Smooth muscle cell (in vitro differentiated cells): Measurements from ENCODE around the gene SEC62. TPM values are rescaled to one million over a fixed set of nuclear protein-coding genes. Genes with fewer than 3 reads are reported as not detected.

Experiments used
- DNase-seq: peaks from one replicate; lab custom pipeline; 2025; ENCODE audit not compliant: unreplicated experiment; lab: John Stamatoyannopoulos, UW
- H2AFZ ChIP-seq: fragments of 200-600 bp; sonication (generic); 2 replicates; pipeline ENCODE4 v1.6.0; 2016; ENCODE audit warnings: antibody characterized with exemption, low read depth, mild to moderate bottlenecking
- H3F3A ChIP-seq: fragments of 200-600 bp; sonication (generic); 2 replicates; pipeline ENCODE4 v1.6.0; 2017; ENCODE audit warnings: antibody characterized with exemption, low read depth
- H3K27ac ChIP-seq: fragments of 200-600 bp; sonication (generic); 2 replicates; pipeline ENCODE4 v1.5.1; 2016; ENCODE audit warnings: low read depth, mild to moderate bottlenecking
- H3K27me3 ChIP-seq: fragments of 200-600 bp; sonication (generic); 2 replicates; pipeline ENCODE4 v1.6.1; 2016; ENCODE audit warnings: low read depth, mild to moderate bottlenecking
- H3K36me3 ChIP-seq: fragments of 200-600 bp; sonication (generic); 2 replicates; pipeline ENCODE4 v1.5.1; 2016; ENCODE audit warnings: low read depth
- H3K4me1 ChIP-seq: fragments of 200-600 bp; sonication (generic); 2 replicates; pipeline ENCODE4 v1.5.1; 2016; ENCODE audit warnings: low read depth
- H3K4me2 ChIP-seq: fragments of 200-600 bp; sonication (generic); 2 replicates; pipeline ENCODE4 v1.6.0; 2016; ENCODE audit warnings: mild to moderate bottlenecking
- H3K4me3 ChIP-seq: fragments of 200-600 bp; sonication (generic); 2 replicates; pipeline ENCODE4 v1.5.1; 2016; ENCODE audit warnings: mild to moderate bottlenecking
- H3K79me2 ChIP-seq: fragments of 200-600 bp; sonication (generic); 2 replicates; pipeline ENCODE4 v1.6.0; 2016; ENCODE audit warnings: low read depth, mild to moderate bottlenecking
- H3K9ac ChIP-seq: fragments of 200-600 bp; sonication (generic); 2 replicates; pipeline ENCODE4 v1.6.0; 2016; ENCODE audit warnings: low read depth
- H3K9me3 ChIP-seq: fragments of 200-600 bp; sonication (generic); replicated peaks from 2 replicates; pipeline ENCODE4 v1.5.1; 2016; ENCODE audit warnings: low read depth
- H4K20me1 ChIP-seq: fragments of 200-600 bp; sonication (generic); 2 replicates; pipeline ENCODE4 v1.6.0; 2016; ENCODE audit warnings: low read depth
- CTCF ChIP-seq: fragments of 200-600 bp; sonication (generic); IDR thresholded peaks from 2 replicates; pipeline ENCODE4 v1.5.1; 2017; ENCODE audit warnings: borderline replicate concordance, mild to moderate bottlenecking, antibody characterized with exemption; ENCODE audit not compliant: insufficient read depth, poor library complexity, severe bottlenecking
- WGBS: methylation state at CpG from one replicate; pipeline ENCODE4 v1.1.7; 2016; ENCODE audit warnings: low lambda C conversion rate; 5-methylcytosine and 5-hydroxymethylcytosine counted together
- polyA plus RNA-seq: library from polyadenylated mRNA; unstranded; fragments of >200 nt; fragmentation: Nextera tagmentation; extraction: Ambion mirVana; gene quantifications from 2 replicates; pipeline ENCODE4 v1.2.1, GENCODE V29; 2016
- total RNA-seq: library from RNA; depleted of rRNA; stranded (reverse); fragments of >200 nt; gene quantifications from 2 replicates; pipeline ENCODE4 v1.2.3, GENCODE V29; 2014

The SEC62 gene
- total and polyA plus RNA-seq, 2 experiments from 2014 or later: 41.0 to 125 TPM

DNA sequence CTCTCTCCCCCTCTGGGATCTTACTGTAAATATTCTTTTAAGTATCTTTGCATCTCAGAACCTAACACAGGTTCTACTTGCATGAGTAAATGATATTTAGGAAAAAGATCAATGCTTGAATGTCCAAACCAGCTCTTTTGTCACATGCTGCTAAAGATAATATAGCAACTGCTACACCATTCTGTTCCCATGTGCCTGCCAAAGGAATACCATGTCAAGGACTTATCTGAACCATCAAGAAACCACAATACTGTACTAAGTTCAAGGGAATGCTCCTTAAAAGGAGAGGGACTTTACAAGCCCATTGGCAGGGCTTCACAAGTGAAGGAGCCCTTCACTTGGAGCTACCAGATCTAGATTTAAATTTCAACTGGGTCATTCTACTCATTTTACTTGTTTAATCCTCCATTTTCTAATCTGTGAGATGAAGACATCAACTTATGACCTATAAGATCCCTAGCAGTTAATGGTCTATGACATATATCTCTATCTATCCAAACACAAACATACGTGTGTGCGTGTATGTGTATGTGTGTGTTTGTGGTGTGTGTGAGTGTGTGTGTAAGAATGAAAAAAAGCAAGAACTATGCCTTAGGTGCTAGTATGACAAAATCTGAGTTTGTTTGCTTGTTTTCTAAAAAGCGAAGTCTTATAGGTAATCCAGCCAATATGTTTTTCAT is 13.0 kb upstream of the SEC62 start:
- Histone ChIP-seq H3K4me2 (no peak overlapping the region), H3K27me3 (no peaks in the 10 kb centered on the region), H3K36me3 (no peaks in the 10 kb centered on the region), H4K20me1 (no peaks in the 10 kb centered on the region), H3F3A (peaks cover 4% of the 10 kb centered on the region), H3K9ac (no peak overlapping the region), H3K9me3 (no peaks in the 10 kb centered on the region), H2AFZ (no peak overlapping the region), H3K4me1 (no peaks in the 10 kb centered on the region), H3K4me3 (no peak overlapping the region), H3K79me2 (no peaks in the 10 kb centered on the region), H3K27ac (no peak overlapping the region)
- no peak for DNase-seq
- WGBS: 96% methylated on average over 3 of the region's 3 CpGs
- TF ChIP-seq CTCF: no peak

DNA sequence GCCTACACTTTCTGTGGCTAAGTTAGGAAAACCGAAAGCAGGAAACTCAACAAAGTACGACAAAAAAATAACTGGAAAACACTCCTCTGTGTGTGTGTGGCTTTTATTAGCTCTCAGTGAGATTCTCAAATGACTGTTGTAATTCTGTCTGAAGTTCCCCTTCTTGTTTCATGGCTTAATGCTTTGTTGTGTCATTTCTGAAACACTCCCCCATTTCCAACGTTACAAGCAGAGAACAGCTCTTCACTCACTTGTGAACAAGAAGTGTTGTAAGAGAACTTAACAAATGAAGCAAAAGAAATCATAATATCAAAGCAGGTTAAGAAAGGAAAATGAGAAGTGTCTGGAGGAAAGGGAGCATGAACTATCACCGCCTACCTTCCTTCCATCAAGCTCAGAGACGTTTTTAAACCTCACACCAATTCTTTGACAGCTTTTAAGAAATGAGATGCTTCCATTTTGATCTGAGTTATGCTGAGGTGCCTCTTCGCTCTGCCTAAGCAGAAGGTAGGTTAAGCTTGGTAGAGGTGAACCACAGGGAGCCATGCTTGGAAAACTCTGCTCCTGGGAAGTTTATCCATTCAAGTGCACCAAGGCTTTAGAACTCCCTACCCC is 12.4 kb upstream of the SEC62 start:
- Histone ChIP-seq H3K36me3 (no peaks in the 10 kb centered on the region), H3F3A (no peaks in the 10 kb centered on the region), H3K27ac (no peak overlapping the region), H3K9ac (no peak overlapping the region), H2AFZ (no peak overlapping the region), H3K4me1 (no peaks in the 10 kb centered on the region), H4K20me1 (no peaks in the 10 kb centered on the region), H3K79me2 (no peaks in the 10 kb centered on the region), H3K4me3 (no peak overlapping the region), H3K9me3 (no peaks in the 10 kb centered on the region), H3K27me3 (no peaks in the 10 kb centered on the region), H3K4me2 (no peak overlapping the region)
- no peak for TF ChIP-seq CTCF
- DNase-seq: no peak
- 74% methylated on average over 6 of the region's 6 CpGs for WGBS

DNA sequence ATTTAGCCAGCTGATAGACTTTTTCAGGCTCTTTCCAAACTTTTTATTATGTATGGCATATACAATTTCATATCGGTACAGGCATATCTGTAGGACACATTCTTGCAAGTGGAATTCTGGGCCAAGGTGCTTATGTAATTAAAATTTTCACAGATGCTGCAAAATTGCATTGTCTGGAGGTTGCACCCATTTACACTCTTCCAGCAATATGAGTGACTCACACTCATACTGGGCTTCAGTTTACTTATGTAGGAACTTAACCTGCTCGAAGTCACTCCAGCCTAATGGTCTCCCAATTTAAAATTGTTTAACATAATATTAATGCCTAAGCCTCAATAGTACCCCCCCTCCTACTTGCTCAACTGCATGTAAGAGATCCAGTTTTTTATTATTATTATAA is 11.2 kb upstream of the SEC62 start:
- Histone ChIP-seq H3F3A (no peaks in the 10 kb centered on the region), H3K27me3 (peaks cover 4% of the 10 kb centered on the region), H3K4me1 (no peaks in the 10 kb centered on the region), H3K4me3 (no peak overlapping the region), H3K27ac (no peak overlapping the region), H3K9me3 (no peaks in the 10 kb centered on the region), H3K9ac (no peak overlapping the region), H3K79me2 (no peaks in the 10 kb centered on the region), H3K36me3 (no peaks in the 10 kb centered on the region), H3K4me2 (no peak overlapping the region), H4K20me1 (no peaks in the 10 kb centered on the region), H2AFZ (no peak overlapping the region)
- no peak for TF ChIP-seq CTCF
- DNase-seq: no peak
- WGBS: 91% methylated on average over 2 of the region's 2 CpGs

GRCh38 chr3:169964176-169964575 is 2.4 kb upstream of the SEC62 start:
- Histone ChIP-seq H3F3A (no peaks in the 10 kb centered on the region), H3K4me2 (no peak overlapping the region), H4K20me1 (peaks cover 21% of the 10 kb centered on the region), H3K27me3 (peaks cover 4% of the 10 kb centered on the region), H3K4me3 (no peak overlapping the region), H3K4me1 (peaks cover 17% of the 10 kb centered on the region), H2AFZ (no peak overlapping the region), H3K9ac (no peak overlapping the region), H3K79me2 (peaks cover 23% of the 10 kb centered on the region), H3K27ac (no peak overlapping the region), H3K9me3 (no peaks in the 10 kb centered on the region), H3K36me3 (no peaks in the 10 kb centered on the region)
- 61% methylated on average over 2 of the region's 2 CpGs for WGBS
- no peak for TF ChIP-seq CTCF
- DNase-seq: no peak
